Loucy (cell line): ENCODE measurements around the gene PCDHGC5.

Source experiments
- EZH2phosphoT487 ChIP-seq: fragments of 200-600 bp; IDR thresholded peaks from 2 replicates; pipeline ENCODE4 v1.6.1; 2018; ENCODE audit warnings: antibody characterized with exemption, mild to moderate bottlenecking, moderate library complexity, borderline replicate concordance
- TF ChIP-seq, protein P1 (sequence below): fragments of 200-600 bp; sonication (generic); conservative IDR thresholded peaks from 2 replicates; pipeline ENCODE4 v1.5.1; 2014; ENCODE audit warnings: mild to moderate bottlenecking, antibody characterized with exemption, low read length

DNA sequence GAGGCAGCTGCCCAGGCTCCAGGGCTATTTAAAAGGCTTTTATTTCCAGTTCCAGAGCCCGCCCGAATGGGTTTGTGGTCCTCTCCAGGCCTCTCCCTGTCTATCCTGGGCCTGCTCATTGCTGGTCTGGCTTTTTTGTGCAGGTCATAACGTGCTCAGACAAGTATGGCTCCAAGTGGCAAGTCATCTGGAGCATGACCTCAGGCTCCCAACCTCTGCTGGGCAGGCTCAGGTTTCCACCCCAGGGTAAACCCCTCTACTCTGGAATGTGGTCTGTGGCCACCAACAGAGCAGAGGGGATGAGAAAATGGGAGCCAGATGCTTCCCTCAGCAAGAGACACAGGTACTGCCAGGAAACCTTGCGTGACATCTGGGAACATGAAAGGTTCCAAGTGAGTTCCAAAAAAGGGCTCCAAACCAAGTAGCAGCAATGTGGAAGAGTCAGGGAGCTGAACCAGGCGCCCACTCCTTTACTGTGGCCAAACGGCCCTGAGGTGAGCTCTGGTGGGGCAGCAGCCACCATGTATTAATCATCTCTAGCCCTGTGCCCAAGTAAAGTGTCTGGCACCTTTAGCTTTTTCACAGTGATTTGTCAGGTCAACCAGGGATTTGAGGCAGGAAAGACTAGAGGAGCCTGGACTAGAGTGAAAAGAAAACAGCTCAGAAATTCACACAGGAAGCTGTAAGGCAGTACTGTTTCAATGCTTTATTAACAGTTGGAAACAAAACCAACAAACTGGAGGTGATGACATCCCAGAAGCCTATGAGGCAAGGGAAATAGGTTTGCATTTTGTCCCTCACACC, 25.7 kb downstream of the PCDHGC5 start:
- TF ChIP-seq, protein P1, sequence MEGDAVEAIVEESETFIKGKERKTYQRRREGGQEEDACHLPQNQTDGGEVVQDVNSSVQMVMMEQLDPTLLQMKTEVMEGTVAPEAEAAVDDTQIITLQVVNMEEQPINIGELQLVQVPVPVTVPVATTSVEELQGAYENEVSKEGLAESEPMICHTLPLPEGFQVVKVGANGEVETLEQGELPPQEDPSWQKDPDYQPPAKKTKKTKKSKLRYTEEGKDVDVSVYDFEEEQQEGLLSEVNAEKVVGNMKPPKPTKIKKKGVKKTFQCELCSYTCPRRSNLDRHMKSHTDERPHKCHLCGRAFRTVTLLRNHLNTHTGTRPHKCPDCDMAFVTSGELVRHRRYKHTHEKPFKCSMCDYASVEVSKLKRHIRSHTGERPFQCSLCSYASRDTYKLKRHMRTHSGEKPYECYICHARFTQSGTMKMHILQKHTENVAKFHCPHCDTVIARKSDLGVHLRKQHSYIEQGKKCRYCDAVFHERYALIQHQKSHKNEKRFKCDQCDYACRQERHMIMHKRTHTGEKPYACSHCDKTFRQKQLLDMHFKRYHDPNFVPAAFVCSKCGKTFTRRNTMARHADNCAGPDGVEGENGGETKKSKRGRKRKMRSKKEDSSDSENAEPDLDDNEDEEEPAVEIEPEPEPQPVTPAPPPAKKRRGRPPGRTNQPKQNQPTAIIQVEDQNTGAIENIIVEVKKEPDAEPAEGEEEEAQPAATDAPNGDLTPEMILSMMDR = no peak
- no peak for TF ChIP-seq EZH2phosphoT487
